Measurements from ENCODE around the gene KIRREL3.

GRCh38 chr11:126904520-126904919, 96.0 kb downstream of the KIRREL3 start:
- TF ChIP-seq RXRA (IDR thresholded peaks at IDR 0.05; ENCODE audit: borderline replicate concordance, low read depth) (no peak), USF1 (IDR thresholded peaks at IDR 0.05; ENCODE audit: borderline replicate concordance, low read depth) (no peak), RCOR1 (IDR thresholded peaks at IDR 0.05; ENCODE audit: low read length) (no peak), RFX5 (IDR thresholded peaks at IDR 0.05; ENCODE audit: low read length) (no peak), SMC3 (IDR thresholded peaks at IDR 0.05; ENCODE audit: low read depth, low read length) (no peak), ELF1 (IDR thresholded peaks at IDR 0.05) (no peak), JUND (IDR thresholded peaks at IDR 0.05) (no peak), EZH2phosphoT487 (IDR thresholded peaks at IDR 0.05; ENCODE audit: borderline replicate concordance, low read depth) (no peak)
- TF ChIP-seq, protein P1, sequence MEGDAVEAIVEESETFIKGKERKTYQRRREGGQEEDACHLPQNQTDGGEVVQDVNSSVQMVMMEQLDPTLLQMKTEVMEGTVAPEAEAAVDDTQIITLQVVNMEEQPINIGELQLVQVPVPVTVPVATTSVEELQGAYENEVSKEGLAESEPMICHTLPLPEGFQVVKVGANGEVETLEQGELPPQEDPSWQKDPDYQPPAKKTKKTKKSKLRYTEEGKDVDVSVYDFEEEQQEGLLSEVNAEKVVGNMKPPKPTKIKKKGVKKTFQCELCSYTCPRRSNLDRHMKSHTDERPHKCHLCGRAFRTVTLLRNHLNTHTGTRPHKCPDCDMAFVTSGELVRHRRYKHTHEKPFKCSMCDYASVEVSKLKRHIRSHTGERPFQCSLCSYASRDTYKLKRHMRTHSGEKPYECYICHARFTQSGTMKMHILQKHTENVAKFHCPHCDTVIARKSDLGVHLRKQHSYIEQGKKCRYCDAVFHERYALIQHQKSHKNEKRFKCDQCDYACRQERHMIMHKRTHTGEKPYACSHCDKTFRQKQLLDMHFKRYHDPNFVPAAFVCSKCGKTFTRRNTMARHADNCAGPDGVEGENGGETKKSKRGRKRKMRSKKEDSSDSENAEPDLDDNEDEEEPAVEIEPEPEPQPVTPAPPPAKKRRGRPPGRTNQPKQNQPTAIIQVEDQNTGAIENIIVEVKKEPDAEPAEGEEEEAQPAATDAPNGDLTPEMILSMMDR (IDR thresholded peaks at IDR 0.05), result no peak

All from SK-N-SH (cell line).